Measurements from ENCODE around the gene FRMPD3.

FRMPD3 gene

DNA sequence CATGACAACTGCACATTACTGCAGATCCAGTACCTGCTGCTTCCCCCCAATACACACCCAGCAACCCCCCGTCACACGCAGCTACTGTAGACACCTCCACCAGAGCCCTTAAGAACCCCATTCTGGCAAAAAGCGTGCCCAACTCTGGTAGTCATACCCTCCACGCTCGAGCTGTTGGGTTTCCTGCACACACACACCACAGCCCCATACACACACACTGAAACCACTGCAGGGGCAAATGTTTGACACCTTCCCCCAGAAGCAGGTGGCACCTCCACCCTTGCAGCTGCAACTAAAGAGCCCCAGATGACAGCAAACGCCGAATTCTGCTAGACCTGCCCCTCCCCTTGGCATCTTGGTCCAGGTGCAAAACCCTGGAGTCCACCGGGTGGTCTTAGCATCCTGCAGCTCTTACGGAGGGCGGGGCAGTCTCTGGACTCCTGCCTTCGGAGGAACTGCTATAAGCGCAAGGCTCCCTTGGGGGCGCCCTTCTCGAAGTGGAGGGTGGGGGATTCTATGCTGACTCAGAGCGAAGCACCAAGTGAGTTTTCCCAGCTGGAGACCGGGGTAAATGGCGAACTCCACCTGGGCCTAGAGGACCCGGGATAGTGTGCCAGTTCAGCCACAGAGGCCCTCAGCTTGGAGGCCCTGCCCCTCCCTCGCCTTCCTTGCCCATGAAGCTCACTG lies 1.5 kb downstream of the FRMPD3 start:
- Mint-ChIP-seq H3K4me3 (peak overlapping the region; percentile 90 to 94 (median 92)), H3K9me3 (peaks cover 6% of the 10 kb centered on the region), H3K4me1 (peaks cover 18% of the 10 kb centered on the region), H3K36me3 (ENCODE audit: low read depth) (no peaks in the 10 kb centered on the region), H3K27ac (peak overlapping the region in 1 of 3 experiments; percentile 14), H3K27me3 (ENCODE audit: low read depth) (peaks cover 27% of the 10 kb centered on the region)
- TF ChIP-seq, protein P1, sequence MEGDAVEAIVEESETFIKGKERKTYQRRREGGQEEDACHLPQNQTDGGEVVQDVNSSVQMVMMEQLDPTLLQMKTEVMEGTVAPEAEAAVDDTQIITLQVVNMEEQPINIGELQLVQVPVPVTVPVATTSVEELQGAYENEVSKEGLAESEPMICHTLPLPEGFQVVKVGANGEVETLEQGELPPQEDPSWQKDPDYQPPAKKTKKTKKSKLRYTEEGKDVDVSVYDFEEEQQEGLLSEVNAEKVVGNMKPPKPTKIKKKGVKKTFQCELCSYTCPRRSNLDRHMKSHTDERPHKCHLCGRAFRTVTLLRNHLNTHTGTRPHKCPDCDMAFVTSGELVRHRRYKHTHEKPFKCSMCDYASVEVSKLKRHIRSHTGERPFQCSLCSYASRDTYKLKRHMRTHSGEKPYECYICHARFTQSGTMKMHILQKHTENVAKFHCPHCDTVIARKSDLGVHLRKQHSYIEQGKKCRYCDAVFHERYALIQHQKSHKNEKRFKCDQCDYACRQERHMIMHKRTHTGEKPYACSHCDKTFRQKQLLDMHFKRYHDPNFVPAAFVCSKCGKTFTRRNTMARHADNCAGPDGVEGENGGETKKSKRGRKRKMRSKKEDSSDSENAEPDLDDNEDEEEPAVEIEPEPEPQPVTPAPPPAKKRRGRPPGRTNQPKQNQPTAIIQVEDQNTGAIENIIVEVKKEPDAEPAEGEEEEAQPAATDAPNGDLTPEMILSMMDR (IDR thresholded peaks at IDR 0.05; ENCODE audit: unreplicated experiment in 3 of 3), result peak in 2 of 3 experiments; percentile 14 to 26

DNA sequence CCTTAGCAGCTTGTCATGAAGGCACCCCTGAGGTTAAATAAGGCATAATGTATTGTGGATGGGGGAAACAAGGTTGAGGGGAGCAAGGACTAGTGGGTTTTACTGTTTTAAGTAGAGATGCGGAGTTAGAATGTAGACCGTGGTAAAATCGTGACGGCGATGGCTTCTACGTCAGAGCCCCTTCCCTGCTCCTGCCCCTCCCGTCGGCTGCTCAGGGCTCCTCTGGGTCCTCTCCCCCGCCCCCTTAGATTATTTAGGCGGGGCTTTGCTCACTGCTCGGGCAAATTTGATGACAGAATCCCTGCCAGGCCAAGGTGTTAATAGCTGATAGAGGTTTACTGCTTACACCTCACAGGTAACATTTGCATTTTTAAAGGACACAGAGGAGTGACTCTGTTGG lies 2.3 kb downstream of the FRMPD3 start:
- peaks cover 18% of the 10 kb centered on the region for H3K4me1 Mint-ChIP-seq
- H3K4me3 Mint-ChIP-seq, result peak overlapping the region; percentile 56 to 92 (median 90)

DNA sequence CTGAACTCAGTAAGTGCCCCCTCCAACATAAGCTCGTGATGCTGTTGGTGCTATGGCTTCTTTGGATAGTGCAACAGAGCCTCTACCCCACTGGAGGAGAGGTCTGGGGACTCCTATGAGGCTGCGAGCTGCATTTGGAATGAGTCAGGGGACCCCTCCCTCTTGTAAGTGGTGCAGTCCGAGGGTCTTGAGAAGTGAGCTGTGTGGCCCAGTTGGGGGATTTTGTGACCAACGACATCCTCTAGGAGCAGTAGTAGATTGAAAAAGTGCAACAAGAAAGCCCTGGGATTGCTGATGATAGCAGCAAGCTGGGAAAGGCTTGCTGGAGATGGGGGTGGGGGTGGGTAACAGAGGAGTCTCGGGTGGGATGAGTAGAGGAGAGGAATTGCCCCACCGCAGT lies 3.1 kb downstream of the FRMPD3 start:
- Mint-ChIP-seq H3K4me3 (no peak overlapping the region), H3K9me3 (peaks cover 6% of the 10 kb centered on the region), H3K27me3 (ENCODE audit: low read depth) (peaks cover 14% of the 10 kb centered on the region), H3K4me1 (peaks cover 18% of the 10 kb centered on the region), H3K36me3 (ENCODE audit: low read depth) (no peaks in the 10 kb centered on the region), H3K27ac (no peak overlapping the region)
- TF ChIP-seq, protein P1 (IDR thresholded peaks at IDR 0.05; ENCODE audit: unreplicated experiment in 3 of 3), result no peak

More for the DNA sequence above, 2.3 kb downstream of the FRMPD3 start:
- no peaks in the 10 kb centered on the region for H3K36me3 Mint-ChIP-seq (ENCODE audit: low read depth)
- TF ChIP-seq, protein P1 (IDR thresholded peaks at IDR 0.05; ENCODE audit: unreplicated experiment in 3 of 3), result no peak
- H3K9me3 Mint-ChIP-seq, result peaks cover 6% of the 10 kb centered on the region
- H3K27ac Mint-ChIP-seq, result no peak overlapping the region
- peaks cover 20% of the 10 kb centered on the region for H3K27me3 Mint-ChIP-seq (ENCODE audit: low read depth)

DNA sequence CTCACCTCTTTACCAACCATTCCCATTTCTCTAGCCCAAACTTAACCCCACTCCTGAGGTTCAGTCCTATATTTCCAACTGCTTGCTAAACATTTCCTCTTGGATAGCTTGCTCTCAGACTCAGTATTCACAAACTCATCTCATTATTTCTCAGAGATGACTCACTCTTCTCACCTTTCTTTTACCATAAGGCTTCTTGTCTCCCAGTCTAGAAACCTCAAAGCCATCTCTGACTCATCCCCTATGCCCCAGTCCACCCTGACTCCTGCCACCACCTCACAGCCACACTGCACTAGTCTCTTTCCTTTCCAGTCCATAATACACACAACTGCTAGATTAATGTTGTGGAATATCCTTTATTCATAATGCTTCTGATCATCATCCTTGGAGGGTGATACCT lies 4.8 kb downstream of the FRMPD3 start:
- Mint-ChIP-seq H3K4me3 (no peak overlapping the region), H3K27ac (no peak overlapping the region), H3K9me3 (peaks cover 3% of the 10 kb centered on the region), H3K27me3 (ENCODE audit: low read depth) (peaks cover 9% of the 10 kb centered on the region), H3K36me3 (ENCODE audit: low read depth) (no peaks in the 10 kb centered on the region), H3K4me1 (peaks cover 12% of the 10 kb centered on the region)
- TF ChIP-seq, protein P1 (IDR thresholded peaks at IDR 0.05; ENCODE audit: unreplicated experiment in 3 of 3), result no peak

DNA sequence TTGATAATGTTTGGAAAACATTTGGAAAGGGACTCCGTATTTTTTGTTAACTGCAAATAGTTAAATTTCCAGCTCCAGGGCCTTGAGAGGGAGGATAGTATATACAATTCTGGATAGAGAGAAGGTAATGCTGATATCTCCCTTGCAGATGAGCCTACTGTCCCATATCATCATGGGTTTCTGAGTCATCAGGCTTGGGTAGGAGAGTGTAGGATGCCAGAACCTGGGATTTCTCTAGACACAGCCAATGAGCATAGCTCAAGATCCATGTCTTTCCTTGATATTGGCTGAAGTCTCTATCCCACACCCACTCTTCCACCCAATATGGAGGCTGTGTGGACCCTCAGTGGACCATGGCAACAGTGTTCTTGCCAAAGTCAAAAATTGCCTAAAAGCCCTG lies 7.8 kb downstream of the FRMPD3 start:
- H3K36me3 Mint-ChIP-seq (ENCODE audit: low read depth), result no peaks in the 10 kb centered on the region
- TF ChIP-seq, protein P1 (IDR thresholded peaks at IDR 0.05; ENCODE audit: unreplicated experiment in 3 of 3), result no peak
- H3K27ac Mint-ChIP-seq, result no peak overlapping the region
- H3K9me3 Mint-ChIP-seq, result no peaks in the 10 kb centered on the region
- no peaks in the 10 kb centered on the region for H3K4me1 Mint-ChIP-seq
- H3K4me3 Mint-ChIP-seq, result no peak overlapping the region
- peaks cover 15% of the 10 kb centered on the region for H3K27me3 Mint-ChIP-seq (ENCODE audit: low read depth)

All from nephron (organoid).